Measurements from ENCODE around the gene THRB.

The THRB gene

DNA sequence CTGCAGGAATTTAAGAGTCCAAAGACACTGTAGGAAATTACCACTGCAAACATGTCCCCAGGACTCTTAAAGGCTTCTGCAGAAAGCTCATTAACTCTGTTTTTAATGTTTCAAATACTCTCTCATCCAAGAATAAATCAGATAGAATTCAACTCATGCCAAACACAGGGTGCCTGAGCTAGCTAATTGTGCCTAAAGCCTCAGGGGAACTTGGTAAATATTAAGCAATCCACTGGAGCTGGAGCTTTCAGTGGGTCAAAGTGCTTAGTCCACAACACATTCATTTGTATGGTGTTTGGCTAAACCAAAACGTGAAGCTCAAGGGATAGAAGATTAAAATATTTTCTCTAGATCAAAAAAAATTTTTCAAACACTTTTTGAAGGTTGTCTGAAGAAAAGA is 131.4 kb downstream of the THRB start:
- no peak for DNase-seq
- no peaks in the 10 kb centered on the region for H3K4me1 ChIP-seq (ENCODE audit: control insufficient read depth, insufficient read depth, low read length, poor library complexity, severe bottlenecking)
- H3K27me3 ChIP-seq (replicated peaks; ENCODE audit: control insufficient read depth, insufficient read depth, low read length, poor library complexity, severe bottlenecking) = no peaks in the 10 kb centered on the region
- H3K4me3 ChIP-seq (ENCODE audit: insufficient read depth, low read depth, low read length, poor library complexity, severe bottlenecking) = no peak overlapping the region
- H3K36me3 ChIP-seq (ENCODE audit: control insufficient read depth, insufficient read depth, low read length) = no peaks in the 10 kb centered on the region
- H3K27ac ChIP-seq (ENCODE audit: insufficient read depth, low read length, poor library complexity, severe bottlenecking) = no peak overlapping the region
- H3K9me3 ChIP-seq (ENCODE audit: control insufficient read depth, low read length) = no peaks in the 10 kb centered on the region

- Histone ChIP-seq H3K27ac (ENCODE audit: insufficient read depth, low read length, poor library complexity, severe bottlenecking) (no peak overlapping the region), H3K4me1 (ENCODE audit: control insufficient read depth, insufficient read depth, low read length, poor library complexity, severe bottlenecking) (no peaks in the 10 kb centered on the region), H3K4me3 (ENCODE audit: insufficient read depth, low read depth, low read length, poor library complexity, severe bottlenecking) (no peak overlapping the region), H3K9me3 (ENCODE audit: control insufficient read depth, low read length) (no peaks in the 10 kb centered on the region), H3K27me3 (replicated peaks; ENCODE audit: control insufficient read depth, insufficient read depth, low read length, poor library complexity, severe bottlenecking) (no peaks in the 10 kb centered on the region), H3K36me3 (ENCODE audit: control insufficient read depth, insufficient read depth, low read length) (no peaks in the 10 kb centered on the region)
- no peak for DNase-seq
Observed at GRCh38 chr3:24361623-24362022, 133.0 kb downstream of the THRB start.

- Histone ChIP-seq H3K36me3 (ENCODE audit: control insufficient read depth, insufficient read depth, low read length) (no peaks in the 10 kb centered on the region), H3K4me1 (ENCODE audit: control insufficient read depth, insufficient read depth, low read length, poor library complexity, severe bottlenecking) (no peaks in the 10 kb centered on the region), H3K9me3 (ENCODE audit: control insufficient read depth, low read length) (no peaks in the 10 kb centered on the region), H3K27me3 (replicated peaks; ENCODE audit: control insufficient read depth, insufficient read depth, low read length, poor library complexity, severe bottlenecking) (no peaks in the 10 kb centered on the region), H3K27ac (ENCODE audit: insufficient read depth, low read length, poor library complexity, severe bottlenecking) (no peak overlapping the region), H3K4me3 (ENCODE audit: insufficient read depth, low read depth, low read length, poor library complexity, severe bottlenecking) (no peak overlapping the region)
- no peak for DNase-seq
Observed at GRCh38 chr3:24360957-24361356, 133.7 kb downstream of the THRB start.

- no peaks in the 10 kb centered on the region for H3K36me3 ChIP-seq (ENCODE audit: control insufficient read depth, insufficient read depth, low read length)
- DNase-seq = no peak
- no peaks in the 10 kb centered on the region for H3K27me3 ChIP-seq (replicated peaks; ENCODE audit: control insufficient read depth, insufficient read depth, low read length, poor library complexity, severe bottlenecking)
- H3K4me3 ChIP-seq (ENCODE audit: insufficient read depth, low read depth, low read length, poor library complexity, severe bottlenecking) = no peak overlapping the region
- H3K4me1 ChIP-seq (ENCODE audit: control insufficient read depth, insufficient read depth, low read length, poor library complexity, severe bottlenecking) = no peaks in the 10 kb centered on the region
- H3K9me3 ChIP-seq (ENCODE audit: control insufficient read depth, low read length) = no peaks in the 10 kb centered on the region
- H3K27ac ChIP-seq (ENCODE audit: insufficient read depth, low read length, poor library complexity, severe bottlenecking) = no peak overlapping the region
Observed at GRCh38 chr3:24359645-24360462, 134.8 kb downstream of the THRB start.

DNA sequence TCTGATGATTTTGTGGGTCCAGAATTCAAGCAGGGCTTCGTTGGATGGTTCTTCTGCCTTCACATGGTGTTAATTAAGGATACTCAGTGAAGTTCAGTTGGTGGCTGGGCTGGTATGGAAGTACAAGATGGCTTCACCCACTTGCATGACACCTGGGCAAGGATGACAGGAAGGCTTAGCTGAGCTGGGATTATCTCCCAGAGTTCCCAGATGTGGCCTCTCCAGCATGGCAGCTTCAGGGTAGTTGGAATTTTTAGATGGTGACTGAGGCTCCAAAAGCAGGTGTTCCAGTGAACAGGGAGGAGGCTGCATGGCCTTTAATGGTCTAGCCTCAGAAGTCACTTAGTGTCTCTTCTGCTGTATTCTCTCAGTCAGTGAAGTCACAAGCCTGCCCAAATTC is 135.5 kb downstream of the THRB start:
- H3K4me1 ChIP-seq (ENCODE audit: control insufficient read depth, insufficient read depth, low read length, poor library complexity, severe bottlenecking) = no peaks in the 10 kb centered on the region

DNA sequence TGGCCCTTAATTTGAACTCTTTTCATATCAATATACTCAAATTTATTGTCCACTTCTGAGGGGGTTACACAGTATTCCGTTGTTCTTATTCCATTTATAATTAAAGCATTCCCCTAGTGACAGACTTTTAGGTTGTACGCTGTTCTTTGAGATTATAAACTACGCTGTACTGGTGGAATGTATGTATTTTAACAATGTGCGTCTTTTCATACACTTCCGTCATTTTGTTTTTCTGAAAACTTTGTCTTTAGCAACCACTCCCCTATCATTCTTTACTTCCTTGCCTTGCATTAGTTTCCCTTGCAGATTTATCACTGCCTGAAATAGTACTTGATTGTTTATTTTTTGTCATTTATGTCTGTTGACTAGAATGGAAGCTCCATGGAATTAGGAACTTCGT is 137.0 kb downstream of the THRB start:
- Histone ChIP-seq H3K9me3 (ENCODE audit: control insufficient read depth, low read length) (no peaks in the 10 kb centered on the region), H3K27me3 (replicated peaks; ENCODE audit: control insufficient read depth, insufficient read depth, low read length, poor library complexity, severe bottlenecking) (no peaks in the 10 kb centered on the region), H3K27ac (ENCODE audit: insufficient read depth, low read length, poor library complexity, severe bottlenecking) (no peak overlapping the region), H3K4me3 (ENCODE audit: insufficient read depth, low read depth, low read length, poor library complexity, severe bottlenecking) (no peak overlapping the region), H3K36me3 (ENCODE audit: control insufficient read depth, insufficient read depth, low read length) (no peaks in the 10 kb centered on the region), H3K4me1 (ENCODE audit: control insufficient read depth, insufficient read depth, low read length, poor library complexity, severe bottlenecking) (no peaks in the 10 kb centered on the region)
- no peak for DNase-seq

More for the DNA sequence above, 135.5 kb downstream of the THRB start:
- no peaks in the 10 kb centered on the region for H3K9me3 ChIP-seq (ENCODE audit: control insufficient read depth, low read length)
- no peaks in the 10 kb centered on the region for H3K27me3 ChIP-seq (replicated peaks; ENCODE audit: control insufficient read depth, insufficient read depth, low read length, poor library complexity, severe bottlenecking)
- DNase-seq = no peak
- H3K4me3 ChIP-seq (ENCODE audit: insufficient read depth, low read depth, low read length, poor library complexity, severe bottlenecking) = no peak overlapping the region
- H3K27ac ChIP-seq (ENCODE audit: insufficient read depth, low read length, poor library complexity, severe bottlenecking) = no peak overlapping the region
- H3K36me3 ChIP-seq (ENCODE audit: control insufficient read depth, insufficient read depth, low read length) = no peaks in the 10 kb centered on the region

DNA sequence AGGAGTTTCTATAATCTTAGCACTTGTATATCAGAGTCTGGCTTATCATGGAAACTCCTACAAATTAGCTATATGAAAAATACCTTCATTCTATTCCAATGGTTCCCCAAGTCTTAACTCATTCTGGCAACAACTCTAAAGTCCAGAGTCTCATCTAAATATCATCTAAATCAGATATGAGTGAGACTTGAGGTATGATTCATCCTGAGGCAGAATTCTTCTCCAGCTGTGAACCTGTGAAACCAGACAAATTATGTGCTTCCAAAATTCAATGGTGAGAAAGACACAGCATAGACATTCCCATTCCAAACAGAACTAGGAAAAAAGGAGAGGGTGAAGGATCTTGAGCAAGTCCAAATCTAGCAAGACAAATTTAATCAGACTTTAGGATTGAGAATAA is 138.8 kb downstream of the THRB start:
- H3K9me3 ChIP-seq (ENCODE audit: control insufficient read depth, low read length) = no peaks in the 10 kb centered on the region
- H3K27ac ChIP-seq (ENCODE audit: insufficient read depth, low read length, poor library complexity, severe bottlenecking) = no peak overlapping the region
- H3K27me3 ChIP-seq (replicated peaks; ENCODE audit: control insufficient read depth, insufficient read depth, low read length, poor library complexity, severe bottlenecking) = no peaks in the 10 kb centered on the region
- H3K4me1 ChIP-seq (ENCODE audit: control insufficient read depth, insufficient read depth, low read length, poor library complexity, severe bottlenecking) = no peaks in the 10 kb centered on the region
- H3K4me3 ChIP-seq (ENCODE audit: insufficient read depth, low read depth, low read length, poor library complexity, severe bottlenecking) = no peak overlapping the region
- DNase-seq = no peak
- no peaks in the 10 kb centered on the region for H3K36me3 ChIP-seq (ENCODE audit: control insufficient read depth, insufficient read depth, low read length)

DNA sequence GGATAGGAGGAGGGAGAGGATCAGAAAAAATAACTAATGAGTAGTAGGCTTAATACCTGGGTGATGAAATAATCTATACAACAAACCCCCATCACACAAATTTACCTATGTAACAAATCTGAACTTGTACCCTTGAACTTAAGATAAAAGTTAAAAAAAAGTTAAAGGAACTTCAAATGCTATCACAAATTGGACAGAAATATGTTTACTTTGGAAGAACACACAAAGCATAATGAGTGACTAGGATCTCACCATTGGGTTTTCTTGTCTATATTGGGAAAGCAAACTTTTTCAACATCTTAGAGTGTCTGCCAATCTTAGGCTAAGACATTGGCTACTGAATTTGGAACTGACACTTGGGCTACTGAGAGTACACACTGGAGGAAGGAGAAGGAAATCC is 140.4 kb downstream of the THRB start:
- H3K4me3 ChIP-seq (ENCODE audit: insufficient read depth, low read depth, low read length, poor library complexity, severe bottlenecking) = no peak overlapping the region
- no peaks in the 10 kb centered on the region for H3K36me3 ChIP-seq (ENCODE audit: control insufficient read depth, insufficient read depth, low read length)
- no peaks in the 10 kb centered on the region for H3K9me3 ChIP-seq (ENCODE audit: control insufficient read depth, low read length)
- no peak for DNase-seq
- H3K27ac ChIP-seq (ENCODE audit: insufficient read depth, low read length, poor library complexity, severe bottlenecking) = no peak overlapping the region
- H3K4me1 ChIP-seq (ENCODE audit: control insufficient read depth, insufficient read depth, low read length, poor library complexity, severe bottlenecking) = no peaks in the 10 kb centered on the region
- no peaks in the 10 kb centered on the region for H3K27me3 ChIP-seq (replicated peaks; ENCODE audit: control insufficient read depth, insufficient read depth, low read length, poor library complexity, severe bottlenecking)

- no peak for DNase-seq
- no peaks in the 10 kb centered on the region for H3K9me3 ChIP-seq (ENCODE audit: control insufficient read depth, low read length)
- no peaks in the 10 kb centered on the region for H3K36me3 ChIP-seq (ENCODE audit: control insufficient read depth, insufficient read depth, low read length)
- H3K27me3 ChIP-seq (replicated peaks; ENCODE audit: control insufficient read depth, insufficient read depth, low read length, poor library complexity, severe bottlenecking) = no peaks in the 10 kb centered on the region
- no peaks in the 10 kb centered on the region for H3K4me1 ChIP-seq (ENCODE audit: control insufficient read depth, insufficient read depth, low read length, poor library complexity, severe bottlenecking)
- no peak overlapping the region for H3K4me3 ChIP-seq (ENCODE audit: insufficient read depth, low read depth, low read length, poor library complexity, severe bottlenecking)
- no peak overlapping the region for H3K27ac ChIP-seq (ENCODE audit: insufficient read depth, low read length, poor library complexity, severe bottlenecking)
Observed at GRCh38 chr3:24352893-24353553, 141.6 kb downstream of the THRB start.

DNA sequence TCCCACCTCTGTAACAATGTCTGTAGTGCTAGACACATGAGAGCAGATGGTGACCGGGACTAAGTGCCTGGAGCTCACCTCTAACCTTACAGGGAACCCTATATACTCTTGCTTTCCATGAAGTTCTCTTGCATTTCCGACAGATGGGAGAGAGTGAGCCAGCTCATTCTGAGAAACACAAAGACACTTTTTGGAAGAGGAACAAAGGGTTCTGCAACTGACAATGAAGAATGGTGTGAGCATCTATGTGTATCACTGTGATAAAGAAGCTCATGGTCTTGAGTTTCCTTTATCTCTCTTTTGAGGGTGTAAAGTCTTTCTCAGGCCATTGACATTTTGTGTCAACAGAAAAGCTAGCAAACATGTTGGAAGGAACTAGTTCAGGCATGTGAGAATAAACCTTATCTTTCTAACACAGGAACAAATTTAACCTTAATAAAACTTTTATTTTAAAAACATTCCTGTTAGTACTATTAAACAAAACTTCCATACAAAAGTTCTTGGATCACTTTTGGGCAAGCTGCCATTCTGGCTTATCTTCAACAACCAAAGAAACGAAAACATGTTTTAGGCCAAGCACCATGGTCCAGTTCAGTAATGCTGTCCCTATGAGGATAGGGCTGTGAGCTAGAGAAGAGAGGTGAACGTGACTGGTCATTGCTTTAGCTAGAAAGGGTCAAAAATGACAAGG is 142.7 kb downstream of the THRB start:
- H3K4me3 ChIP-seq (ENCODE audit: insufficient read depth, low read depth, low read length, poor library complexity, severe bottlenecking) = no peak overlapping the region
- H3K9me3 ChIP-seq (ENCODE audit: control insufficient read depth, low read length) = no peaks in the 10 kb centered on the region
- H3K36me3 ChIP-seq (ENCODE audit: control insufficient read depth, insufficient read depth, low read length) = no peaks in the 10 kb centered on the region
- DNase-seq = no peak
- no peaks in the 10 kb centered on the region for H3K27me3 ChIP-seq (replicated peaks; ENCODE audit: control insufficient read depth, insufficient read depth, low read length, poor library complexity, severe bottlenecking)
- no peaks in the 10 kb centered on the region for H3K4me1 ChIP-seq (ENCODE audit: control insufficient read depth, insufficient read depth, low read length, poor library complexity, severe bottlenecking)
- no peak overlapping the region for H3K27ac ChIP-seq (ENCODE audit: insufficient read depth, low read length, poor library complexity, severe bottlenecking)

All from effector memory CD4-positive, alpha-beta T cell (primary cell).